Activated T-cell treated with anti-CD3 and anti-CD28 coated beads, Interleukin-2, amount 50 U/mL, for 48 hours (primary cell): ENCODE results near the gene FAM53B.

Experiments
- DNase-seq, 2 experiments: peaks; one replicate each; pipeline ENCODE4 v3.0.0-alpha.2; 2020

FAM53B gene

GRCh38 chr10:124605856-124606812 lies 138.0 kb downstream of the FAM53B start:
- no peak for DNase-seq

- no peak for DNase-seq
Observed at GRCh38 chr10:124605481-124605855, 138.7 kb downstream of the FAM53B start.

- DNase-seq = no peak
Observed at GRCh38 chr10:124605001-124605370, 139.2 kb downstream of the FAM53B start.

- DNase-seq = no peak
Observed at GRCh38 chr10:124604214-124605000, 139.8 kb downstream of the FAM53B start.

- no peak for DNase-seq
Observed at GRCh38 chr10:124603376-124604213, 140.6 kb downstream of the FAM53B start.

GRCh38 chr10:124602646-124603365 lies 141.4 kb downstream of the FAM53B start:
- no peak for DNase-seq

GRCh38 chr10:124602121-124602561 lies 142.0 kb downstream of the FAM53B start:
- no peak for DNase-seq

GRCh38 chr10:124601431-124602120 lies 142.6 kb downstream of the FAM53B start:
- no peak for DNase-seq

GRCh38 chr10:124601016-124601415 lies 143.2 kb downstream of the FAM53B start:
- DNase-seq = no peak

GRCh38 chr10:124600051-124600880 lies 143.9 kb downstream of the FAM53B start:
- DNase-seq = no peak

GRCh38 chr10:124599588-124600050 lies 144.6 kb downstream of the FAM53B start:
- no peak for DNase-seq

GRCh38 chr10:124598773-124599587 lies 145.2 kb downstream of the FAM53B start:
- no peak for DNase-seq

- DNase-seq = no peak
Observed at GRCh38 chr10:124598196-124598595, 146.0 kb downstream of the FAM53B start.

GRCh38 chr10:124597846-124598165 lies 146.4 kb downstream of the FAM53B start:
- DNase-seq = no peak

GRCh38 chr10:124596962-124597845 lies 147.0 kb downstream of the FAM53B start:
- no peak for DNase-seq

GRCh38 chr10:124596116-124596785 lies 147.9 kb downstream of the FAM53B start:
- no peak for DNase-seq

- DNase-seq = no peak
Observed at GRCh38 chr10:124595143-124595883, 148.9 kb downstream of the FAM53B start.
